CD14-positive monocyte (primary cell): ENCODE results near the gene JAML. TPM values are rescaled to one million over a fixed set of nuclear protein-coding genes. Genes with fewer than 3 reads are reported as not detected.

Experiments used
- DNase-seq, 3 donors: peaks; one replicate each; pipeline ENCODE4 v3.0.0-alpha.2; 2011 to 2022
- H2AFZ ChIP-seq: 2 replicates; pipeline ENCODE4 v1.6.0; 2012; ENCODE audit warnings: mild to moderate bottlenecking, low read depth, low read length, inconsistent platforms; ENCODE audit not compliant: insufficient read depth, poor library complexity, severe bottlenecking
- H3K27ac ChIP-seq, 2 donors: 1 replicate in 1 of 2; 2 replicates in 1 of 2; pipeline ENCODE4 v1.5.1; 2012 to 2013; ENCODE audit warnings: low read length in 2 of 2, control low read depth in 1 of 2, inconsistent platforms in 1 of 2, low read depth in 1 of 2, mild to moderate bottlenecking in 1 of 2
- H3K27me3 ChIP-seq, 2 donors: one replicate each; pipeline versions ENCODE4 v1.6.0 to v1.6.1; 2011 to 2013; ENCODE audit warnings: low read length in 2 of 2; ENCODE audit not compliant: control insufficient read depth in 2 of 2, insufficient read depth in 2 of 2
- H3K36me3 ChIP-seq, 2 donors: replicated peaks in 1 of 2; 1 replicate in 1 of 2; 2 replicates in 1 of 2; pipeline versions ENCODE4 v1.5.1 to v1.6.1; 2012 to 2013; ENCODE audit warnings: low read length in 2 of 2, control low read depth in 1 of 2, inconsistent platforms in 1 of 2, mild to moderate bottlenecking in 1 of 2; ENCODE audit not compliant: insufficient read depth in 2 of 2, control insufficient read depth in 1 of 2
- H3K4me1 ChIP-seq, 2 donors: 1 replicate in 1 of 2; 2 replicates in 1 of 2; pipeline versions ENCODE4 v1.5.1 to v1.6.1; 2012 to 2013; ENCODE audit warnings: low read length in 2 of 2, control low read depth in 1 of 2, inconsistent platforms in 1 of 2, mild to moderate bottlenecking in 1 of 2, moderate library complexity in 1 of 2; ENCODE audit not compliant: insufficient read depth in 2 of 2, control insufficient read depth in 1 of 2
- H3K4me2 ChIP-seq: replicated peaks from 2 replicates; pipeline ENCODE3; 2012; ENCODE audit warnings: low read length, moderate library complexity, mild to moderate bottlenecking; ENCODE audit not compliant: poor library complexity, severe bottlenecking; ENCODE audit errors: extremely low read depth
- H3K4me3 ChIP-seq, 3 experiments: fragments of 200-600 bp in 1 of 3; sonication (generic) in 1 of 3; replicated peaks in 1 of 3; 1 replicate in 2 of 3; 2 replicates in 1 of 3; pipeline ENCODE4 v1.5.1; 2011 to 2013; ENCODE audit warnings: low read length in 3 of 3, mild to moderate bottlenecking in 3 of 3, control low read depth in 2 of 3, low read depth in 2 of 3, inconsistent platforms in 1 of 3, moderate library complexity in 1 of 3
- H3K79me2 ChIP-seq: 2 replicates; pipeline ENCODE4 v1.6.0; 2012; ENCODE audit warnings: mild to moderate bottlenecking, control low read depth, inconsistent platforms, low read length, moderate library complexity; ENCODE audit not compliant: insufficient read depth
- H3K9ac ChIP-seq: 2 replicates; pipeline ENCODE4 v1.6.0; 2017; ENCODE audit warnings: low read length, mild to moderate bottlenecking; ENCODE audit not compliant: insufficient read depth, poor library complexity, severe bottlenecking
- H3K9me3 ChIP-seq, 2 donors: replicated peaks in 1 of 2; 1 replicate in 1 of 2; 2 replicates in 1 of 2; pipeline versions ENCODE4 v1.5.1 to v1.6.1; 2012 to 2013; ENCODE audit warnings: low read length in 2 of 2, control low read depth in 1 of 2; ENCODE audit not compliant: control insufficient read depth in 1 of 2, insufficient read depth in 1 of 2
- H4K20me1 ChIP-seq: 2 replicates; pipeline ENCODE4 v1.6.0; 2012; ENCODE audit warnings: mild to moderate bottlenecking, low read length, control low read depth, moderate library complexity; ENCODE audit not compliant: insufficient read depth
- H3K27ac Mint-ChIP-seq, 7 donors: one replicate each; pipeline ENCODE4 v1.8.0; 2020; ENCODE audit warnings: mild to moderate bottlenecking in 7 of 7, mixed read lengths in 7 of 7, moderate library complexity in 6 of 7, inconsistent platforms in 2 of 7
- H3K27me3 Mint-ChIP-seq, 3 donors: one replicate each; pipeline ENCODE4 v1.8.0; 2021 to 2022; ENCODE audit warnings: low read depth in 3 of 3, mild to moderate bottlenecking in 3 of 3, mixed read lengths in 3 of 3, moderate library complexity in 3 of 3, inconsistent platforms in 1 of 3
- H3K36me3 Mint-ChIP-seq, 2 donors: one replicate each; pipeline ENCODE4 v1.8.0; 2020; ENCODE audit warnings: mixed read lengths in 2 of 2, inconsistent platforms in 1 of 2, mild to moderate bottlenecking in 1 of 2
- H3K4me1 Mint-ChIP-seq: one replicate; pipeline ENCODE4 v1.8.0; 2020; ENCODE audit warnings: mild to moderate bottlenecking, mixed read lengths
- H3K4me3 Mint-ChIP-seq, 2 donors: one replicate each; pipeline ENCODE4 v1.8.0; 2020; ENCODE audit warnings: mild to moderate bottlenecking in 2 of 2, mixed read lengths in 2 of 2, moderate library complexity in 1 of 2
- H3K9me3 Mint-ChIP-seq, 7 donors: one replicate each; pipeline ENCODE4 v1.8.0; 2020 to 2022; ENCODE audit warnings: mixed read lengths in 7 of 7, mild to moderate bottlenecking in 6 of 7, moderate library complexity in 6 of 7, inconsistent platforms in 2 of 7
- WGBS: methylation state at CpG from one replicate; pipeline ENCODE4 v1.1.5; 2013; ENCODE audit warnings: missing lambda C conversion rate; ENCODE audit not compliant: insufficient coverage; 5-methylcytosine and 5-hydroxymethylcytosine counted together
- intact Hi-C, 2 donors: fragments of 100-400 bp; cut with micrococcal nuclease; formaldehyde crosslinking; loops; one replicate each; pipeline versions ENCODE4 v1.15.0 to v1.15.1; 2023
- polyA plus RNA-seq, 3 donors: library from polyadenylated mRNA; depleted of rRNA in 1 of 3; unstranded in 2 of 3; stranded (reverse) in 1 of 3; fragments of 300-500 nt in 2 of 3; fragments of >200 nt in 1 of 3; fragmentation: Illumina TruSeq in 2 of 3; gene quantifications; 1 replicate in 2 of 3; 2 replicates in 1 of 3; pipeline ENCODE4 v1.2.3, GENCODE V29; 2012 to 2021
- small RNA-seq: library from RNA; depleted of rRNA; stranded (forward); fragments of <200 nt; gene quantifications from one replicate; pipeline ENCODE3, GENCODE V24; 2012; ENCODE audit warnings: low read depth; ENCODE audit not compliant: insufficient read length
- TF ChIP-seq, protein P1 (sequence below): fragments of 200-600 bp; IDR thresholded peaks from one replicate; pipeline ENCODE4 v1.8.0; 2022; ENCODE audit warnings: antibody characterized with exemption, mild to moderate bottlenecking

The JAML gene
- polyA plus RNA-seq, 3 donors = 316 to 968 (median 748) TPM

- H3K9ac ChIP-seq = no peak overlapping the region
- Mint-ChIP-seq H3K9me3 (peaks cover 0 to 5% (median 0%) of the 10 kb centered on the region in 7 donors), H3K4me3 (peak overlapping the region; percentile 51 to 80), H3K27me3 (peaks cover 3 to 17% (median 14%) of the 10 kb centered on the region in 3 donors), H3K4me1 (peaks cover 48% of the 10 kb centered on the region), H3K27ac (peak overlapping the region in 3 of 7 donors; percentile 0 to 28 (median 19)), H3K36me3 (peaks cover 0 to 3% of the 10 kb centered on the region in 2 donors)
- TF ChIP-seq, protein P1, sequence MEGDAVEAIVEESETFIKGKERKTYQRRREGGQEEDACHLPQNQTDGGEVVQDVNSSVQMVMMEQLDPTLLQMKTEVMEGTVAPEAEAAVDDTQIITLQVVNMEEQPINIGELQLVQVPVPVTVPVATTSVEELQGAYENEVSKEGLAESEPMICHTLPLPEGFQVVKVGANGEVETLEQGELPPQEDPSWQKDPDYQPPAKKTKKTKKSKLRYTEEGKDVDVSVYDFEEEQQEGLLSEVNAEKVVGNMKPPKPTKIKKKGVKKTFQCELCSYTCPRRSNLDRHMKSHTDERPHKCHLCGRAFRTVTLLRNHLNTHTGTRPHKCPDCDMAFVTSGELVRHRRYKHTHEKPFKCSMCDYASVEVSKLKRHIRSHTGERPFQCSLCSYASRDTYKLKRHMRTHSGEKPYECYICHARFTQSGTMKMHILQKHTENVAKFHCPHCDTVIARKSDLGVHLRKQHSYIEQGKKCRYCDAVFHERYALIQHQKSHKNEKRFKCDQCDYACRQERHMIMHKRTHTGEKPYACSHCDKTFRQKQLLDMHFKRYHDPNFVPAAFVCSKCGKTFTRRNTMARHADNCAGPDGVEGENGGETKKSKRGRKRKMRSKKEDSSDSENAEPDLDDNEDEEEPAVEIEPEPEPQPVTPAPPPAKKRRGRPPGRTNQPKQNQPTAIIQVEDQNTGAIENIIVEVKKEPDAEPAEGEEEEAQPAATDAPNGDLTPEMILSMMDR = no peak
- H3K36me3 ChIP-seq = no peaks in the 10 kb centered on the region
- no peaks in the 10 kb centered on the region for H3K79me2 ChIP-seq
- peak overlapping the region in 1 of 3 experiments; percentile 84 for H3K4me3 ChIP-seq
- WGBS = 74% methylated on average over 12 of the region's 20 CpGs
- peaks cover 0 to 2% of the 10 kb centered on the region in 2 donors for H3K27me3 ChIP-seq
- no peaks in the 10 kb centered on the region for H3K9me3 ChIP-seq
- peak overlapping the region; percentile 80 for H3K4me2 ChIP-seq
- no peak for DNase-seq
- no peaks in the 10 kb centered on the region for H4K20me1 ChIP-seq
- intact Hi-C loops = loop anchor here (2.0 to 10.0 kb wide), 7 partner anchors 43 to 344 kb away; partner anchors contain the start of gene UBE4A (in 1 of the 2)
- H2AFZ ChIP-seq = no peak overlapping the region
- peaks cover 34 to 48% of the 10 kb centered on the region in 2 donors for H3K4me1 ChIP-seq
- H3K27ac ChIP-seq = no peak overlapping the region
Observed at GRCh38 chr11:118144301-118145268, 80.2 kb downstream of the JAML start.

Small RNA genes within 50 kb of the gene (small RNA-seq; reads per million reads assigned to genes)
- gene HSPE1P18 = not detected

Other genes with a start within 250 kb of the JAML start
- gene IL10RA, start 238.6 kb downstream of the JAML start, polyA plus RNA-seq = 100 to 1,000 TPM; 152 to 413 (median 226) TPM
- not detected for gene TMPRSS4, start 147.9 kb downstream of the JAML start, polyA plus RNA-seq
- gene SMIM35, start 138.0 kb downstream of the JAML start, polyA plus RNA-seq = under 1 TPM; 0.05 to 0.29 (median 0.11) TPM
- gene SCN4B, start 72.2 kb downstream of the JAML start, polyA plus RNA-seq = under 1 TPM in 1 of 3 donors, not detected in 2; 0.76 TPM
- under 1 TPM in 1 of 3 donors, not detected in 2; 0.01 TPM for gene SCN2B, start 48.4 kb downstream of the JAML start, polyA plus RNA-seq
- gene MPZL3, start 27.4 kb upstream of the JAML start, polyA plus RNA-seq = 1 to 10 TPM; 4.2 to 8.5 (median 8.0) TPM
- gene MPZL2, start 39.3 kb upstream of the JAML start, polyA plus RNA-seq = 10 to 100 TPM in 2 of 3 donors, 1 to 10 TPM in 1; 8.0 to 18.6 (median 14.2) TPM
- 1 to 10 TPM in 2 of 3 donors, under 1 TPM in 1; 0.12 to 1.6 (median 1.5) TPM for gene CD3E, start 79.7 kb upstream of the JAML start, polyA plus RNA-seq
- 1 to 10 TPM in 2 of 3 donors, not detected in 1; 2.2 to 3.1 TPM for gene CD3D, start 117.7 kb upstream of the JAML start, polyA plus RNA-seq
- gene CD3G, start 119.3 kb upstream of the JAML start, polyA plus RNA-seq = 1 to 10 TPM in 1 of 3 donors, under 1 TPM in 1, not detected in 1; 0.84 to 1.9 TPM
- gene UBE4A, start 134.6 kb upstream of the JAML start, polyA plus RNA-seq = 10 to 100 TPM; 21.6 to 33.9 (median 22.7) TPM
- gene ATP5MG, start 176.6 kb upstream of the JAML start, polyA plus RNA-seq = 100 to 1,000 TPM; 257 to 688 (median 648) TPM
- 10 to 100 TPM in 1 of 3 donors, 1 to 10 TPM in 2; 3.3 to 21.7 (median 3.5) TPM for gene KMT2A, start 211.5 kb upstream of the JAML start, polyA plus RNA-seq